Spleen (tissue), 7 donors: ENCODE results near the gene GALNT12.

ENCODE experiments used
- CTCF ChIP-seq, 11 experiments: fragments of 200-600 bp in 7 of 11; fragments of 450-650 bp in 4 of 11; sonication (generic) in 4 of 11; IDR thresholded peaks in 8 of 11; conservative IDR thresholded peaks in 3 of 11; 1 replicate in 7 of 11; 2 replicates in 4 of 11; pipeline versions ENCODE4 v1.4.0 to v1.8.0; 2016 to 2021; ENCODE audit warnings: antibody characterized with exemption in 11 of 11, inconsistent platforms in 4 of 11, mild to moderate bottlenecking in 1 of 11
- POLR2A ChIP-seq, 3 donors: fragments of 450-650 bp; IDR thresholded peaks; one replicate each; pipeline ENCODE4 v1.5.1; 2017; ENCODE audit warnings: antibody characterized with exemption in 3 of 3, mild to moderate bottlenecking in 1 of 3
- POLR2AphosphoS5 ChIP-seq, 3 donors: sonication (generic); formaldehyde crosslinking; IDR thresholded peaks; one replicate each; pipeline ENCODE4 v1.5.1; 2017; ENCODE audit warnings: antibody characterized with exemption in 3 of 3
- donor health status: DM: no; HTN: no; CAD: no; lungs with moderate emphysema.
- donor health status: DM: no; HTN: no; CAD: no.
- donor health status: DM: no; HTN: no; CAD: no.

DNA sequence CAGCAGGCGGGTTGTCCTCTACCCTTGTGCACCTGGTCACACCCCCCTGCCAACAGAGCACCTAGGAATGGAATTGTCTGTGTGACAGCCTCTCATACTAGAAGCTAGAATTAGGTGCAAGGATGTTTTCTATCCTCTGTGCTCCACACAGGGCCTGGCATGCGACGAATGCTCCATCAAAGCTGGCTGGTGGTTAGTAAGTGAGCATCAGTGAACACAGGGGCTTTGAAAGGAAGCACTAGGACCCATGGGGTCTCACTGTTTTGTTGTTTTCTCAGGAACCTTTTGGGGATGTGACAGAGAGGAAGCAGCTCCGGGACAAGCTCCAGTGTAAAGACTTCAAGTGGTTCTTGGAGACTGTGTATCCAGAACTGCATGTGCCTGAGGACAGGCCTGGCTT, 32.3 kb downstream of the GALNT12 start:
- TF ChIP-seq POLR2A (IDR thresholded peaks at IDR 0.05) (no peak), CTCF (IDR thresholded peaks at IDR 0.05 in 8 of 11, conservative IDR thresholded peaks at IDR 0.05 in 3 of 11) (no peak), POLR2AphosphoS5 (IDR thresholded peaks at IDR 0.05) (no peak)
